ENCODE results near the gene ARHGEF11. TPM values are rescaled to one million over a fixed set of nuclear protein-coding genes. Genes with fewer than 3 reads are reported as not detected.

The ARHGEF11 gene
- total and polyA plus RNA-seq, 10 donors: 3.4 to 65.3 (median 42.7) TPM

GRCh38 chr1:156913809-156914387, 131.6 kb downstream of the ARHGEF11 start:
- H3K4me1 ChIP-seq: peaks cover 0 to 30% (median 2%) of the 10 kb centered on the region in 6 donors
- 79 to 89% (median 83%) methylated on average over 12 to 13 of the region's 13 CpGs for WGBS, 5 donors
- peaks cover 0 to 56% (median 0%) of the 10 kb centered on the region in 7 donors for H3K27me3 ChIP-seq (replicated peaks in 1 of 7)
- H3K9me3 ChIP-seq: peaks cover 0 to 9% (median 0%) of the 10 kb centered on the region in 8 donors
- peaks cover 0 to 66% (median 7%) of the 10 kb centered on the region in 6 donors for H3K36me3 ChIP-seq
- intact Hi-C loops (cut with DNase I; ENCODE audit: low total_unique reads): no loop called here
- H3K27ac ChIP-seq: no peak overlapping the region
- no peak for DNase-seq
- H3K4me3 ChIP-seq: no peak overlapping the region
- no peak for TF ChIP-seq CTCF (IDR thresholded peaks at IDR 0.05 in 8 of 11, conservative IDR thresholded peaks at IDR 0.05 in 3 of 11)
- no peak for TF ChIP-seq POLR2AphosphoS5 (IDR thresholded peaks at IDR 0.05)
- no peak for TF ChIP-seq POLR2A (IDR thresholded peaks at IDR 0.05)

- intact Hi-C loops (cut with DNase I; ENCODE audit: low total_unique reads): no loop called here
- TF ChIP-seq CTCF (IDR thresholded peaks at IDR 0.05 in 8 of 11, conservative IDR thresholded peaks at IDR 0.05 in 3 of 11) (no peak), POLR2AphosphoS5 (IDR thresholded peaks at IDR 0.05) (no peak), POLR2A (IDR thresholded peaks at IDR 0.05) (no peak)
- Histone ChIP-seq H3K9me3 (peaks cover 0 to 6% (median 0%) of the 10 kb centered on the region in 8 donors), H3K4me1 (peaks cover 0 to 30% (median 2%) of the 10 kb centered on the region in 6 donors), H3K4me3 (no peak overlapping the region), H3K27me3 (replicated peaks in 1 of 7) (peaks cover 0 to 52% (median 0%) of the 10 kb centered on the region in 7 donors), H3K27ac (no peak overlapping the region), H3K36me3 (peaks cover 0 to 74% (median 9%) of the 10 kb centered on the region in 6 donors)
- WGBS, 5 donors: 59 to 83% (median 76%) methylated on average over 15 to 24 of the region's 24 CpGs
- DNase-seq: no peak
These were observed 132.4 kb downstream of the ARHGEF11 start for GRCh38 chr1:156912861-156913808.

- no peak overlapping the region for H3K4me3 ChIP-seq
- no peak for DNase-seq
- WGBS, 5 donors: 70 to 82% (median 77%) methylated on average over 2 of the region's 2 CpGs; no CpG with 5 or more reads in 1 of the 5 donors
- H3K27ac ChIP-seq: no peak overlapping the region
- peaks cover 0 to 44% (median 0%) of the 10 kb centered on the region in 7 donors for H3K27me3 ChIP-seq (replicated peaks in 1 of 7)
- H3K9me3 ChIP-seq: no peaks in the 10 kb centered on the region
- peaks cover 0 to 80% (median 9%) of the 10 kb centered on the region in 6 donors for H3K36me3 ChIP-seq
- intact Hi-C loops (cut with DNase I; ENCODE audit: low total_unique reads): no loop called here
- TF ChIP-seq CTCF (IDR thresholded peaks at IDR 0.05 in 8 of 11, conservative IDR thresholded peaks at IDR 0.05 in 3 of 11) (no peak), POLR2A (IDR thresholded peaks at IDR 0.05) (no peak), POLR2AphosphoS5 (IDR thresholded peaks at IDR 0.05) (no peak)
- H3K4me1 ChIP-seq: peaks cover 0 to 34% (median 4%) of the 10 kb centered on the region in 6 donors
These were observed 133.2 kb downstream of the ARHGEF11 start for GRCh38 chr1:156912310-156912709.

All from spleen (tissue), 11 donors.